Smooth muscle cell (in vitro differentiated cells): ENCODE data around the gene PIF1. TPM values are rescaled to one million over a fixed set of nuclear protein-coding genes. Genes with fewer than 3 reads are reported as not detected.

ENCODE experiments used
- DNase-seq: peaks from one replicate; lab custom pipeline; 2025; ENCODE audit not compliant: unreplicated experiment; lab: John Stamatoyannopoulos, UW
- H2AFZ ChIP-seq: fragments of 200-600 bp; sonication (generic); 2 replicates; pipeline ENCODE4 v1.6.0; 2016; ENCODE audit warnings: antibody characterized with exemption, low read depth, mild to moderate bottlenecking
- H3F3A ChIP-seq: fragments of 200-600 bp; sonication (generic); 2 replicates; pipeline ENCODE4 v1.6.0; 2017; ENCODE audit warnings: antibody characterized with exemption, low read depth
- H3K27ac ChIP-seq: fragments of 200-600 bp; sonication (generic); 2 replicates; pipeline ENCODE4 v1.5.1; 2016; ENCODE audit warnings: low read depth, mild to moderate bottlenecking
- H3K27me3 ChIP-seq: fragments of 200-600 bp; sonication (generic); 2 replicates; pipeline ENCODE4 v1.6.1; 2016; ENCODE audit warnings: low read depth, mild to moderate bottlenecking
- H3K36me3 ChIP-seq: fragments of 200-600 bp; sonication (generic); 2 replicates; pipeline ENCODE4 v1.5.1; 2016; ENCODE audit warnings: low read depth
- H3K4me1 ChIP-seq: fragments of 200-600 bp; sonication (generic); 2 replicates; pipeline ENCODE4 v1.5.1; 2016; ENCODE audit warnings: low read depth
- H3K4me2 ChIP-seq: fragments of 200-600 bp; sonication (generic); 2 replicates; pipeline ENCODE4 v1.6.0; 2016; ENCODE audit warnings: mild to moderate bottlenecking
- H3K4me3 ChIP-seq: fragments of 200-600 bp; sonication (generic); 2 replicates; pipeline ENCODE4 v1.5.1; 2016; ENCODE audit warnings: mild to moderate bottlenecking
- H3K79me2 ChIP-seq: fragments of 200-600 bp; sonication (generic); 2 replicates; pipeline ENCODE4 v1.6.0; 2016; ENCODE audit warnings: low read depth, mild to moderate bottlenecking
- H3K9ac ChIP-seq: fragments of 200-600 bp; sonication (generic); 2 replicates; pipeline ENCODE4 v1.6.0; 2016; ENCODE audit warnings: low read depth
- H3K9me3 ChIP-seq: fragments of 200-600 bp; sonication (generic); replicated peaks from 2 replicates; pipeline ENCODE4 v1.5.1; 2016; ENCODE audit warnings: low read depth
- H4K20me1 ChIP-seq: fragments of 200-600 bp; sonication (generic); 2 replicates; pipeline ENCODE4 v1.6.0; 2016; ENCODE audit warnings: low read depth
- CTCF ChIP-seq: fragments of 200-600 bp; sonication (generic); IDR thresholded peaks from 2 replicates; pipeline ENCODE4 v1.5.1; 2017; ENCODE audit warnings: borderline replicate concordance, mild to moderate bottlenecking, antibody characterized with exemption; ENCODE audit not compliant: insufficient read depth, poor library complexity, severe bottlenecking
- WGBS: methylation state at CpG from one replicate; pipeline ENCODE4 v1.1.7; 2016; ENCODE audit warnings: low lambda C conversion rate; 5-methylcytosine and 5-hydroxymethylcytosine counted together
- polyA plus RNA-seq: library from polyadenylated mRNA; unstranded; fragments of >200 nt; fragmentation: Nextera tagmentation; extraction: Ambion mirVana; gene quantifications from 2 replicates; pipeline ENCODE4 v1.2.1, GENCODE V29; 2016
- total RNA-seq: library from RNA; depleted of rRNA; stranded (reverse); fragments of >200 nt; gene quantifications from 2 replicates; pipeline ENCODE4 v1.2.3, GENCODE V29; 2014

Gene PIF1
- total and polyA plus RNA-seq, 2 experiments from 2014 or later, result 1.5 to 1.6 TPM

- Histone ChIP-seq H3K79me2 (no peaks in the 10 kb centered on the region), H3K9ac (no peak overlapping the region), H3F3A (no peaks in the 10 kb centered on the region), H3K9me3 (no peaks in the 10 kb centered on the region), H3K27ac (no peak overlapping the region), H4K20me1 (no peaks in the 10 kb centered on the region), H3K36me3 (no peaks in the 10 kb centered on the region), H3K4me1 (peaks cover 3% of the 10 kb centered on the region), H2AFZ (no peak overlapping the region), H3K4me2 (no peak overlapping the region), H3K4me3 (no peak overlapping the region), H3K27me3 (no peaks in the 10 kb centered on the region)
- no peak for TF ChIP-seq CTCF
- 92% methylated on average over 6 of the region's 6 CpGs for WGBS
- DNase-seq, result no peak
Observed at GRCh38 chr15:64781299-64781698, 44.1 kb downstream of the PIF1 start.

- Histone ChIP-seq H3K36me3 (no peaks in the 10 kb centered on the region), H3K9me3 (no peaks in the 10 kb centered on the region), H3K4me2 (no peak overlapping the region), H4K20me1 (no peaks in the 10 kb centered on the region), H3K9ac (no peak overlapping the region), H3K4me3 (no peak overlapping the region), H3F3A (no peaks in the 10 kb centered on the region), H3K79me2 (no peaks in the 10 kb centered on the region), H3K27me3 (no peaks in the 10 kb centered on the region), H3K27ac (no peak overlapping the region), H3K4me1 (peaks cover 7% of the 10 kb centered on the region), H2AFZ (no peak overlapping the region)
- DNase-seq, result no peak
- no peak for TF ChIP-seq CTCF
- 79% methylated on average over 8 of the region's 8 CpGs for WGBS
Observed at GRCh38 chr15:64780600-64781156, 44.8 kb downstream of the PIF1 start.

- H3K27ac ChIP-seq, result no peak overlapping the region
- H3F3A ChIP-seq, result no peaks in the 10 kb centered on the region
- H3K9ac ChIP-seq, result no peak overlapping the region
- H4K20me1 ChIP-seq, result no peaks in the 10 kb centered on the region
- no peaks in the 10 kb centered on the region for H3K9me3 ChIP-seq
- DNase-seq, result no peak
- 100% methylated on average over 1 of the region's 1 CpG for WGBS
- TF ChIP-seq CTCF, result no peak
- no peaks in the 10 kb centered on the region for H3K36me3 ChIP-seq
- H3K4me2 ChIP-seq, result no peak overlapping the region
- no peak overlapping the region for H2AFZ ChIP-seq
- no peak overlapping the region for H3K4me3 ChIP-seq
- no peaks in the 10 kb centered on the region for H3K79me2 ChIP-seq
- H3K27me3 ChIP-seq, result no peaks in the 10 kb centered on the region
- peaks cover 7% of the 10 kb centered on the region for H3K4me1 ChIP-seq
Observed at GRCh38 chr15:64779630-64780029, 45.8 kb downstream of the PIF1 start.

- no peak overlapping the region for H3K9ac ChIP-seq
- peaks cover 7% of the 10 kb centered on the region for H3K4me1 ChIP-seq
- no peaks in the 10 kb centered on the region for H3K36me3 ChIP-seq
- H4K20me1 ChIP-seq, result no peaks in the 10 kb centered on the region
- H3K27ac ChIP-seq, result no peak overlapping the region
- H3K9me3 ChIP-seq, result no peaks in the 10 kb centered on the region
- no peak overlapping the region for H3K4me3 ChIP-seq
- no peaks in the 10 kb centered on the region for H3K27me3 ChIP-seq
- no peak overlapping the region for H2AFZ ChIP-seq
- DNase-seq, result no peak
- WGBS, result 64% methylated on average over 2 of the region's 2 CpGs
- no peaks in the 10 kb centered on the region for H3F3A ChIP-seq
- no peaks in the 10 kb centered on the region for H3K79me2 ChIP-seq
- H3K4me2 ChIP-seq, result no peak overlapping the region
- TF ChIP-seq CTCF, result no peak
Observed at GRCh38 chr15:64779024-64779423, 46.4 kb downstream of the PIF1 start.
